HG03460 (cell line): ENCODE results near the gene ARL3.
A peak's percentile ranks its signal among the peaks of the same experiment; 100 is the strongest.
"Not testable (repeated sequence)": the region's sequence is repeated elsewhere in the genome, so short reads cannot be mapped to it uniquely, and the experiment has no call there.

Experiments used
- ATAC-seq: cut with Tn5 transposase; IDR thresholded peaks from one replicate; pipeline ENCODE4 v1.9.1; 2021; ENCODE audit not compliant: unreplicated experiment

Gene ARL3

GRCh38 chr10:102713814-102714620 lies at the start of gene ARL3:
Gene ARL3 (minus strand): TSS chr10:102714397. CDS start chr10:102714275, 122 bp downstream.
- peak; percentile 76 for ATAC-seq

GRCh38 chr10:102763037-102763607 lies 48.9 kb upstream of the ARL3 start:
- no peak for ATAC-seq

GRCh38 chr10:102762401-102763015 lies 48.3 kb upstream of the ARL3 start:
- ATAC-seq, result no peak

- no peak for ATAC-seq
Observed at GRCh38 chr10:102761981-102762380, 47.8 kb upstream of the ARL3 start.

- no peak for ATAC-seq
Observed at GRCh38 chr10:102759497-102760210, 45.5 kb upstream of the ARL3 start.

- ATAC-seq, result not testable (repeated sequence)
Observed at GRCh38 chr10:102758933-102759262, 44.7 kb upstream of the ARL3 start.

- ATAC-seq, result no peak
Observed at GRCh38 chr10:102758240-102758932, 44.2 kb upstream of the ARL3 start.

- no peak for ATAC-seq
Observed at GRCh38 chr10:102757323-102757722, 43.1 kb upstream of the ARL3 start.

- no peak for ATAC-seq
Observed at GRCh38 chr10:102753718-102754117, 39.5 kb upstream of the ARL3 start.

- ATAC-seq, result no peak
Observed at GRCh38 chr10:102752934-102753664, 38.9 kb upstream of the ARL3 start.

GRCh38 chr10:102752266-102752930 lies 38.2 kb upstream of the ARL3 start:
- ATAC-seq, result no peak

- ATAC-seq, result no peak
Observed at GRCh38 chr10:102745157-102745556, 31.0 kb upstream of the ARL3 start.

GRCh38 chr10:102744374-102745051 lies 30.3 kb upstream of the ARL3 start:
- no peak for ATAC-seq

GRCh38 chr10:102743588-102744373 lies 29.6 kb upstream of the ARL3 start, which contains the start of gene WBP1L:
Gene WBP1L (plus strand): TSS chr10:102743948. CDS start chr10:102744054, 106 bp downstream.
- peak; percentile 95 for ATAC-seq

- ATAC-seq, result no peak
Observed at GRCh38 chr10:102743078-102743587, 28.9 kb upstream of the ARL3 start.

- not testable (repeated sequence) for ATAC-seq
Observed at GRCh38 chr10:102742313-102742712, 28.1 kb upstream of the ARL3 start.

- ATAC-seq, result no peak
Observed at GRCh38 chr10:102741726-102742237, 27.6 kb upstream of the ARL3 start.

GRCh38 chr10:102740229-102740628 lies 26.0 kb upstream of the ARL3 start:
- ATAC-seq, result no peak
